Measurements from ENCODE around the gene TUSC2.
"Not testable (repeated sequence)": the region's sequence is repeated elsewhere in the genome, so short reads cannot be mapped to it uniquely, and the experiment has no call there.

TUSC2 gene

GRCh38 chr3:50292159-50293078 is 35.6 kb downstream of the TUSC2 start, which contains the start of gene IFRD2:
Gene IFRD2, minus strand, starts transcription at chr3:50292429. Its CDS starts 155 bp downstream, at chr3:50292274.
- TF ChIP-seq, protein P1, sequence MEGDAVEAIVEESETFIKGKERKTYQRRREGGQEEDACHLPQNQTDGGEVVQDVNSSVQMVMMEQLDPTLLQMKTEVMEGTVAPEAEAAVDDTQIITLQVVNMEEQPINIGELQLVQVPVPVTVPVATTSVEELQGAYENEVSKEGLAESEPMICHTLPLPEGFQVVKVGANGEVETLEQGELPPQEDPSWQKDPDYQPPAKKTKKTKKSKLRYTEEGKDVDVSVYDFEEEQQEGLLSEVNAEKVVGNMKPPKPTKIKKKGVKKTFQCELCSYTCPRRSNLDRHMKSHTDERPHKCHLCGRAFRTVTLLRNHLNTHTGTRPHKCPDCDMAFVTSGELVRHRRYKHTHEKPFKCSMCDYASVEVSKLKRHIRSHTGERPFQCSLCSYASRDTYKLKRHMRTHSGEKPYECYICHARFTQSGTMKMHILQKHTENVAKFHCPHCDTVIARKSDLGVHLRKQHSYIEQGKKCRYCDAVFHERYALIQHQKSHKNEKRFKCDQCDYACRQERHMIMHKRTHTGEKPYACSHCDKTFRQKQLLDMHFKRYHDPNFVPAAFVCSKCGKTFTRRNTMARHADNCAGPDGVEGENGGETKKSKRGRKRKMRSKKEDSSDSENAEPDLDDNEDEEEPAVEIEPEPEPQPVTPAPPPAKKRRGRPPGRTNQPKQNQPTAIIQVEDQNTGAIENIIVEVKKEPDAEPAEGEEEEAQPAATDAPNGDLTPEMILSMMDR (IDR thresholded peaks at IDR 0.05; ENCODE audit: low read depth, low read length): no peak
- DNase-seq (ENCODE audit: extremely low read depth, low read depth): peak; percentile 92

DNA sequence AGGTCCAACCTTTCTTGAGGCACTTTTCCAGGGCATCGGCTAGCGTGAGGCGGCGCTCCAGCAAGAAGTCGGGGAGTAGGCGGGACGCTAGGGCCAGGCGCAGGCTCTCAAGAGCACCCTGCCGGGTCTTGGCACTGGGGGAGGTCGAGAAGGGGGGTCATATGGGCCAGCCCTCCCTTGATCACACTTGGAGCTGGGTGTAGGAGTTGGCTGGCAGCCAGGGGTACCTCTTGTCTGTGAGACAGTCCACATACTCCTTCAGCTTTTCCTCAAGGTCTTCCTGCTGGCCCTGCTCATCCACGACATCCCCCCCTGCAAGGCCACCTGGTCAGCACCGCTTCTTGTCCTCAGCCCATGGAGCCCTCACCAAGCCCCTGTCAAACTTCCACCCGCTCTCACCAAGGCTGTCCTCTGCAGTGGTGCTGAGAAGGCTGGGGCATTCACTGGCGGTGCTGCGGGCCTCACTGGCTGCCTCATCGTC is 37.8 kb downstream of the TUSC2 start:
- TF ChIP-seq, protein P1 (IDR thresholded peaks at IDR 0.05; ENCODE audit: low read depth, low read length): no peak
- no peak for DNase-seq (ENCODE audit: extremely low read depth, low read depth)

GRCh38 chr3:50289130-50289529 is 38.9 kb downstream of the TUSC2 start:
- no peak for DNase-seq (ENCODE audit: extremely low read depth, low read depth)
- TF ChIP-seq, protein P1 (IDR thresholded peaks at IDR 0.05; ENCODE audit: low read depth, low read length): no peak

DNA sequence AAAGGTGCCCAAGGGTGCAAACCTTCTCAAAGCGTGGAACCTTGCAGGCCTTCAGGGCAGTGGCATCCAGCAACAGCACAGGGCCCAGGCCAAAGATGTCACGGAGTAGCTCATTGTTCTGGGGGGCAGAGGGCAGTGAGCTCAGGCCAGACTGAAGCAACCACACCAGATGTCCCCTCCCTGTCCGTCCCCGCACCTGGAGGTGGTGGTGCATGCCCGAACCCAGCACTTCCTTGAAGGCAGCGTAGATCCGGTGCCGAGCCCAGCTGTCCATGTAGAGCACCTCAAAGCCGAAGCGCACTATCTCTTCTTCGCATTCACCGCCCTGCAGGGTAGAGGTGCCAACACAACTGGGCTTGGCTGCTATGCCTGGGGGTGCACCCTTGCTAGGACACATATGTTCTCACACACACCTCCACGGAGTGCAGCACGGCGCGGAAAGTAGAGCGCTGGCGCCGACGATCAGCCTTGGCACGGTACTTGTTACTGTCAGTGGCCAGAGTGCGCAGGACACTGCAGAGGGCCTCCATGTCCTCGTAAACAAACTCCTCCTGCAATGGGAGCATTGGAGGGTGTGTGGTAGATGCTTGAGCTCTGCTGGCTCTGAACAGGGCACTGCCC is 39.5 kb downstream of the TUSC2 start:
- DNase-seq (ENCODE audit: extremely low read depth, low read depth): no peak
- TF ChIP-seq, protein P1 (IDR thresholded peaks at IDR 0.05; ENCODE audit: low read depth, low read length): no peak

DNA sequence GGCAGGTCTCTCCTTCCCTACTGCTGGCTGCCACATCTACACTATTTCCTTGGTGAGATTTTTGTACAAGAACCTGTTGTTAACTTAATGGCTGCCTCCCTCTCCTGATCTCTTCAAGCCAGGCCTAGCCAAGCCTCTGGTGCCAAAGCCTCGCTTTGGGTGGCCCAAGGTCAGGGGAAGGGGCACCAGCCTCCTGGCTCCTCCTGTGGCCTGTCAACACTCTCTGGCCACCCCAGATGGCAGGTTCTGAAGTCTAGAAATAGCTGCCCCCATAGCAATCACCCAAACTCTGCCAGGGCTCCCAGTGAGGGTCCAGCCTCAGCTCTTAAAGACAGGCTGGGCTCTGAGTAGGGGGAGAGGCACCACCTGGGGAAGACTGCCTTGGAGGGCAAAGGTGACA is 40.8 kb downstream of the TUSC2 start:
- TF ChIP-seq, protein P1 (IDR thresholded peaks at IDR 0.05; ENCODE audit: low read depth, low read length): no peak
- no peak for DNase-seq (ENCODE audit: extremely low read depth, low read depth)

GRCh38 chr3:50286322-50287227 is 41.4 kb downstream of the TUSC2 start:
- DNase-seq (ENCODE audit: extremely low read depth, low read depth): no peak
- TF ChIP-seq, protein P1 (IDR thresholded peaks at IDR 0.05; ENCODE audit: low read depth, low read length): no peak

GRCh38 chr3:50284121-50284520 is 43.9 kb downstream of the TUSC2 start:
- not testable (repeated sequence) for DNase-seq (ENCODE audit: extremely low read depth, low read depth)

Data from AG09319 (cell line).